Sigmoid colon (tissue), 4 donors: ENCODE data around the gene FBXO48.

Experiments used
- EP300 ChIP-seq, 4 donors: sonication (generic); formaldehyde crosslinking; IDR thresholded peaks; one replicate each; pipeline ENCODE4 v1.6.1; 2017; ENCODE audit warnings: antibody characterized with exemption in 4 of 4
- TF ChIP-seq, protein P1 (sequence below), 4 experiments: fragments of 450-650 bp in 3 of 4; fragments of 200-600 bp in 1 of 4; IDR thresholded peaks; one replicate each; pipeline ENCODE4 v1.5.1; 2016 to 2019; ENCODE audit warnings: antibody characterized with exemption in 4 of 4, mild to moderate bottlenecking in 3 of 4, moderate library complexity in 2 of 4

DNA sequence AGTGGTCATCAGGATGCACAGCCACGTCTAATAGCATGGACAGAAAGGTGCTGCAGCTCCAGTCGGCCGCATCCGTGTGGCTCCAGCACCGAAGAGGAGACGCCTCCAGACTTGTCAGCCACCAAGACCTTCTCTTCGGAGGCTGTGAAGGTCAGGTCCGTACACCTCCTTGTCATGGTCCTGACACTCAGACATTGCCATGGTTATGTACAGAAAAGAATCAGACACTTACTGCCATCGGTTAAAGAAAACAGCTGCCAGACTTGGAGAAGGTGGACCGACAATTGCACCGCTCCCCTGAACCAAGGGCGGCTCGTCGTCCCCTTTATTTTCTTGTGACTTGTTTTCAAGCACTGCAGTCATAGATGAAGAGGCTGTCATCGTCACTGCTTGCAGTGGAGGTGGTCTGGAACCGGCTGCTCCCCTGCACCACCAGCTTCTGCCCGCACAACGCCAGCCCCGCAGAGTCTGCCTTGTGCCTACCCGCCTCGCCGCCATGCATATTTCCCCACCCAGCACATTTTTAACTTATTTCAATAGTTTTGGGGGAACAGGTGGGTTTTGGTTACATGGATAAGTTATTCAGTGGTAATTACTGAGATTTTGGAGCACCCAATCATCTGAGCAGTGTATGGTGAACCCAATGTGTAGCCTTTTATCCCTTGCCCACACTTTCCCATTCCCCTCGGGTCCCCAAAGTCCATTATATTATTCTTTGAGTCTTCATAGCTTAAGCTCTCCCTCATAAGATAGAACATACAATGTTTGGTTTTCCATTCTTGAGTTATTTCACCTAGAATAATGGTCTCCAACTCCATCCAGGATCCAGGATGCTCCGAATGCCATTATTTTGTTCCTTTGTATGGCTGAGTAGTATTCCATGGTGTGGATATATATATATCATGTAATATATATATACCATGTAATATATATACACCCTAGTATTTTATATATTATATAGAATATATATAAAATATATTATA is 18.1 kb downstream of the FBXO48 start:
- no peak for TF ChIP-seq EP300 (IDR thresholded peaks at IDR 0.05)
- TF ChIP-seq, protein P1, sequence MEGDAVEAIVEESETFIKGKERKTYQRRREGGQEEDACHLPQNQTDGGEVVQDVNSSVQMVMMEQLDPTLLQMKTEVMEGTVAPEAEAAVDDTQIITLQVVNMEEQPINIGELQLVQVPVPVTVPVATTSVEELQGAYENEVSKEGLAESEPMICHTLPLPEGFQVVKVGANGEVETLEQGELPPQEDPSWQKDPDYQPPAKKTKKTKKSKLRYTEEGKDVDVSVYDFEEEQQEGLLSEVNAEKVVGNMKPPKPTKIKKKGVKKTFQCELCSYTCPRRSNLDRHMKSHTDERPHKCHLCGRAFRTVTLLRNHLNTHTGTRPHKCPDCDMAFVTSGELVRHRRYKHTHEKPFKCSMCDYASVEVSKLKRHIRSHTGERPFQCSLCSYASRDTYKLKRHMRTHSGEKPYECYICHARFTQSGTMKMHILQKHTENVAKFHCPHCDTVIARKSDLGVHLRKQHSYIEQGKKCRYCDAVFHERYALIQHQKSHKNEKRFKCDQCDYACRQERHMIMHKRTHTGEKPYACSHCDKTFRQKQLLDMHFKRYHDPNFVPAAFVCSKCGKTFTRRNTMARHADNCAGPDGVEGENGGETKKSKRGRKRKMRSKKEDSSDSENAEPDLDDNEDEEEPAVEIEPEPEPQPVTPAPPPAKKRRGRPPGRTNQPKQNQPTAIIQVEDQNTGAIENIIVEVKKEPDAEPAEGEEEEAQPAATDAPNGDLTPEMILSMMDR (IDR thresholded peaks at IDR 0.05) = peak in 1 of 4 experiments; percentile 15
